Measurements from ENCODE around the gene DYNLT4. TPM values are rescaled to one million over a fixed set of nuclear protein-coding genes. Genes with fewer than 3 reads are reported as not detected.

DYNLT4 gene
- total RNA-seq, 1 donor from 2014 or later, result 0.31 TPM

GRCh38 chr1:44790968-44791801 is 16.0 kb downstream of the DYNLT4 start:
- no peak for DNase-seq (ENCODE audit: low spot score in 2 of 2, unreplicated experiment in 2 of 2)
- Mint-ChIP-seq H3K4me3 (no peak overlapping the region), H3K4me1 (peaks cover 14% of the 10 kb centered on the region), H3K9me3 (no peaks in the 10 kb centered on the region), H3K36me3 (no peaks in the 10 kb centered on the region), H3K27me3 (ENCODE audit: low read depth) (no peaks in the 10 kb centered on the region), H3K27ac (no peak overlapping the region)
- no peak for TF ChIP-seq CTCF (IDR thresholded peaks at IDR 0.05; ENCODE audit: unreplicated experiment)

- Mint-ChIP-seq H3K27me3 (ENCODE audit: low read depth) (no peaks in the 10 kb centered on the region), H3K4me3 (no peak within 1 kb of the TSS)
These were observed 18.9 kb downstream of the DYNLT4 start, which contains the start of gene BEST4 for GRCh38 chr1:44788120-44788860. BEST4 (minus strand) TSS chr1:44788170; CDS start chr1:44787705, 465 bp downstream.

GRCh38 chr1:44787506-44787905 is 19.6 kb downstream of the DYNLT4 start:
- no peaks in the 10 kb centered on the region for H3K36me3 Mint-ChIP-seq
- H3K4me3 Mint-ChIP-seq, result no peak overlapping the region
- no peaks in the 10 kb centered on the region for H3K27me3 Mint-ChIP-seq (ENCODE audit: low read depth)
- TF ChIP-seq CTCF (IDR thresholded peaks at IDR 0.05; ENCODE audit: unreplicated experiment), result no peak
- H3K9me3 Mint-ChIP-seq, result no peaks in the 10 kb centered on the region
- DNase-seq (ENCODE audit: low spot score in 2 of 2, unreplicated experiment in 2 of 2), result no peak
- H3K4me1 Mint-ChIP-seq, result peaks cover 25% of the 10 kb centered on the region
- H3K27ac Mint-ChIP-seq, result no peak overlapping the region

More at GRCh38 chr1:44788120-44788860, 18.9 kb downstream of the DYNLT4 start, which contains the start of gene BEST4:
- no peaks in the 10 kb centered on the region for H3K9me3 Mint-ChIP-seq
- TF ChIP-seq CTCF (IDR thresholded peaks at IDR 0.05; ENCODE audit: unreplicated experiment), result no peak
- no peak for DNase-seq (ENCODE audit: low spot score in 2 of 2, unreplicated experiment in 2 of 2)
- H3K4me1 Mint-ChIP-seq, result peaks cover 27% of the 10 kb centered on the region
- H3K27ac Mint-ChIP-seq, result no peak within 1 kb of the TSS
- no peaks in the 10 kb centered on the region for H3K36me3 Mint-ChIP-seq

GRCh38 chr1:44786841-44787426 is 20.2 kb downstream of the DYNLT4 start:
- H3K36me3 Mint-ChIP-seq, result no peaks in the 10 kb centered on the region
- peak overlapping the region; percentile 92 for H3K27ac Mint-ChIP-seq
- no peaks in the 10 kb centered on the region for H3K27me3 Mint-ChIP-seq (ENCODE audit: low read depth)
- no peak for TF ChIP-seq CTCF (IDR thresholded peaks at IDR 0.05; ENCODE audit: unreplicated experiment)
- H3K4me1 Mint-ChIP-seq, result peaks cover 25% of the 10 kb centered on the region
- no peak overlapping the region for H3K4me3 Mint-ChIP-seq
- H3K9me3 Mint-ChIP-seq, result no peaks in the 10 kb centered on the region
- no peak for DNase-seq (ENCODE audit: low spot score in 2 of 2, unreplicated experiment in 2 of 2)

- Mint-ChIP-seq H3K27ac (peak overlapping the region; percentile 92), H3K27me3 (ENCODE audit: low read depth) (no peaks in the 10 kb centered on the region), H3K4me3 (peak overlapping the region; percentile 59), H3K4me1 (peaks cover 23% of the 10 kb centered on the region), H3K9me3 (no peaks in the 10 kb centered on the region), H3K36me3 (peaks cover 3% of the 10 kb centered on the region)
- peak; percentile 100 for TF ChIP-seq CTCF (IDR thresholded peaks at IDR 0.05; ENCODE audit: unreplicated experiment)
- DNase-seq (ENCODE audit: low spot score in 2 of 2, unreplicated experiment in 2 of 2), result peak; percentile 64 to 87
These were observed 20.9 kb downstream of the DYNLT4 start for GRCh38 chr1:44786138-44786840.
